GM19324 (cell line): ENCODE data around the gene MEFV.
"Not testable (repeated sequence)": the region's sequence is repeated elsewhere in the genome, so short reads cannot be mapped to it uniquely, and the experiment has no call there.

Source experiments
- ATAC-seq: cut with Tn5 transposase; IDR thresholded peaks from one replicate; pipeline ENCODE4 v1.9.1; 2021; ENCODE audit warnings: mild to moderate bottlenecking, moderate library complexity; ENCODE audit not compliant: unreplicated experiment, low FRiP score

Gene MEFV

GRCh38 chr16:3234543-3234856 lies 21.9 kb downstream of the MEFV start:
- ATAC-seq = no peak

GRCh38 chr16:3223913-3224515 lies 32.4 kb downstream of the MEFV start:
- no peak for ATAC-seq

DNA sequence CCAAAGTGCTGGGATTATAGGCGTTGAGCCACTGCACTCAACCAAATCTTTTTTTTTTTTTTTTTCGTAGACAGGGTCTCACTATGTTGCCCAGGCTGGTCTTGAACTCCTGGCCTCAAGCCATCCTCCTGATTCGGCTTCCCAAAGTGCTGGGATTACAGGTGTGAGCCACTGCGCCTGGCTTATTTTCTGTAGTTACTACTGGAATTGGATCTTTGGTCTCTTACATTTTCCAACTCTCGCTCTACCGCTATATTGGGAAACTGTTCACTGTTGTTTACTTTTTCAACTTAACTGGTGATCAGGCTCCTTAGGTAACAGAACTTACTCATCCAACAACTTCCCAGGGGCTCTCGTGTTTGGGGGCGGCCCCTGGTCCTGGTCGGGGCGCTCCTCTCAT lies 35.6 kb downstream of the MEFV start:
- ATAC-seq = no peak

DNA sequence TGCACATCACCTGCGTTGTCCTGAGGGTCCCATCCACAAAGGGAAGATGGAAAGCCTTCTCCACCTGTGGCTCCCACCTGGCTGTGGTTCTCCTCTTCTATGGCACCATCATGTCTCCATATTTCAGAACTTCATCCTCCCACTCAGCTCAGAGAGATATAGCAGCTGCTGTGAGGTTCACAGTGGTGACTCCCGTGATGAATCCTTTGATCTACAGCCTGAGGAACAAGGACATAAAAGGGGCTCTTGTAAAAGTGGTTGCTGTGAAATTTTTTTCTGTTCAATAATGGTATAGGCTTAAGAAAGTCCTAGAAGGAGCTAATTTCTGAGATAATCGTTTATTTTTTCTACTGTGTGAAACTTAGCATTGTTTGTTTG lies 40.2 kb downstream of the MEFV start:
- no peak for ATAC-seq

GRCh38 chr16:3215601-3216262 lies 40.7 kb downstream of the MEFV start:
- ATAC-seq = no peak

GRCh38 chr16:3214904-3215600 lies 41.4 kb downstream of the MEFV start:
- ATAC-seq = no peak

DNA sequence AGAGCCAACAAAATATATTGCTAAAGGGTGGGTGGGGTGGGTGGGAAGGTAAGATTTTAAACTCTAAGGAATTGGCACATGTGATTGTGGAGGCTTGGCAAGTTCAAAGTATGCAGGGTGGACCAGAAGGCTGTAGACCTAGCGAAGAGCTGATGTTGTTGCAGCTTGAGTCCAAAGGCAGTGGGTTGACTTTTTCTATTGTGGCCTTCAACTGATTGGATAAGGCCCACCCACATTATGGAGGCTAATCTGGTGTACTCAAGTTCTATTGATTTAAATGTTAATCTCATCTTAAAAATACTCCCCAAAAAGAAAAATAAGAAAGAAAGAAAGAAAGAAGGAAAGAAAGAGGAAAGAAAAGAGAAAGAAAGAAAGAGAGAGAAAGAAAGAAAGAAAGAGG lies 43.9 kb downstream of the MEFV start:
- no peak for ATAC-seq

DNA sequence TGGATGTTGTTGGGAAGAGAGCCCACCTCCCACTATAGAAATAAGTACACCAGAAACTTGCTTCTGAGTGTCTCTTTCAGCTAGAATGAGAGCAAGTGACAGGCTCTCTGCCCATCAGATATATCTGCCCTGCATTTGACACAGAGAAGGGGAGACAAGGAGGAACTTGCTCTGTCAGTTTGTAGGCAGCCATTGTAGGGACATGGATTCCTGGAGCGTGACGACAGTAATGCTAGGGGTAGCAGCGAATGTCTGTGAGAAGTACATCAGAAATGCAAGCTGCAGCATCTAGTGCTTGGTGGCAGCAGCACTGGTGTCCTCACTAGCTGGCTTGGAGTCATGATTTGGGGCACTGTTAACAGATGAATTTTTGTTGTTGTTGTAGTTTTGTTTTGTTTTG lies 44.4 kb downstream of the MEFV start:
- no peak for ATAC-seq

DNA sequence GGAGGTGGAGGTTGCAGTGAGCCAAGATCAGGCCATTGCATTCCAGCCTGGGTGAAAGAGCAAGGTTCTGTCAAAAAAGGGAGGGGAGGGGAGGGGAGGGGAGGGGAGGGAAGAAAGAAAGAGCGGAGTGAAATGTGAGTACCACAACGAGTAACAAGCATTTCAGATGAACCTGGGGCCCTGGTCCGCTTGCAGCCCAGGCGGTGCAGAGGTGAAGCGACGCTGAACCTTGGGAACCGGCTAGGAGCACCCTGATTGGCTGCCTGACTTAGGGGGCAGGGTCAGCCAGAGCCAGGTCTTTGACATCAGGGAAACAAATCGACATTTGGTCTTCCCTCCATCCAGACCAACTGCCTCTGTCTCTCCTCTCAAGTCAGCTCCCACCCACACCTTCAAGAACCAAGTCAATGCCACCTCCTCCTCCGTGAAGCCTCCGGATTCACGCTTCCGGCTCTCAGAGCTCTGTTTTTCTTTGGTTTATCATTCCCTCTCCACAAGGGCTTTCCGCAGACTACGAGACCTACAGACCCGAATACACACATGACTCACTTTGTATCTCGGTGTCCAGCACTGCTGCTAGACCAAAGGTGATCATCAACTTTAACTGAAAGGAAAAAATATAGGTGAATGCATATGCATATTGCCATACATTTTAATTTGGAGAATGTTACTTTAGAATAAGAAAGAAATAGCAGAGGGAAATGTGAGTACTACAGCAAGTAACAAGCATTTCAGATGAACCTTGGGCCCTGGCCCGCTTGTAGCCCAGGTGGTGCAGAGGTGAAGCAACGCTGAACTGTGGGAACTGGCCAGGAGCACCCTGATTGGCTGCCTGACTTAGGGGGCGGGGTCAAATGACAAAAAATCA lies 49.1 kb downstream of the MEFV start:
- no peak for ATAC-seq

GRCh38 chr16:3205939-3206338 lies 50.5 kb downstream of the MEFV start:
- ATAC-seq = not testable (repeated sequence)

GRCh38 chr16:3202903-3203539 lies 53.4 kb downstream of the MEFV start:
- ATAC-seq = no peak

- no peak for ATAC-seq
Measured at GRCh38 chr16:3198334-3199072, 57.9 kb downstream of the MEFV start.

DNA sequence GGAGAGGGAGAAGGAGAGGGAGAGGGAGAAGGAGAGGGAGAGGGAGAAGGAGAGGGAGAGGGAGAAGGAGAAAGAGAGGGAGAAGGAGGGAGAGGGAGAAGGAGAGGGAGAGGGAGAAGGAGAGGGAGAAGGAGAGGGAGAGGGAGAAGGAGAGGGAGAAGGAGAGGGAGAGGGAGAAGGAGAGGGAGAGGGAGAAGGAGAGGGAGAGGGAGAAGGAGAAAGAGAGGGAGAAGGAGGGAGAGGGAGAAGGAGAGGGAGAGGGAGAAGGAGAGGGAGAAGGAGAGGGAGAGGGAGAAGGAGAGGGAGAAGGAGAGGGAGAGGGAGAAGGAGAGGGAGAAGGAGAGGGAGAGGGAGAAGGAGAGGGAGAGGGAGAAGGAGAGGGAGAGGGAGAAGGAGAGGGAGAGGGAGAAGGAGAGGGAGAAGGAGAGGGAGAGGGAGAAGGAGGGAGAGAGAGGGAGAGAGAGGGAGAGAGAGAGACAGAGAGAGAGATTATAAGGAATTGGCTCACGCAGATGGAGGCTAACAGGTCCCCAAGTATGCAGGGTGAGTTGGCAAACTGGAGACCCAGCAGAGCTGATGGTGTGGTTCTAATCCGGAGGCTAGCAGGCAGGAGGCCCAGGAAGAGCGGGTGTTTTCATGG lies 58.6 kb downstream of the MEFV start:
- ATAC-seq = not testable (repeated sequence)

DNA sequence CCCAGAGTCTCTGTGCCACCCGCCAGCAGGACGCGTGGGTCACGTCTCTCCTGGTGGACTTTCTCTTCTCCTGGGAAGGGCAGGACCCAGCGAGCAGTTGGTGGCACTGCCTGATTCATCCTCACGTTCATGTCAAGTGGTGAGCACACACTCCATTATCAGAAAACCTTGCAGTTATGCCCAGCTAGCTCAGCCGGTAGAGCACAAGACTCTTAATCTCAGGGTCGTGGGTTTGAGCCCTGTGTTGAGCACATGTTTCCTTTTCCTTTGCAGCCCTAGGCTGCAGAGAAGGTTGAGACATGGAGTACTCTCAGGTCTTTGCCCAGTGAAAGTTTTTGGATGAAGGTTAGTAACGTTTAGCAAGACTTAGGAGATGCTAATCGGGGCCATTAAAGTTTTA lies 60.5 kb downstream of the MEFV start:
- ATAC-seq = no peak

DNA sequence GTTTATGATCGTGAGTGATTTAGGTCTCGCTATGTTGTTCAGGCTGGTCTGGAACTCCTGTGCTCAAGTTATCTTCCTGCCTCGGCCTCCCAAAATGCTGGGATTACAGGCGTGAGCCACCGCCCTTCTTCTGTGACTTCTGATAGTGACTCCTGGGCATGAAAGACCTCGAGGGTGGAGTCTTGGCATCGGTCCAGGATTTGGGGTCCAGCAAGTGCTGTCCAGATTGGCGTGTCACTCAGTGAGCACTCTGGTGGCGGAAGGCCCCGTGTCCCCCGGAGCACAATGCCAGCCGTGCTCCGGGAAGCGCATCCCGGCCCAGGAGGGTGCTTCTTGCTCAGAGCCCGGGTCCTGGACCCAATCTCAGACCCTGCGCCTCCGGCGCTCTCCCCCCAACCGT lies 61.6 kb downstream of the MEFV start:
- no peak for ATAC-seq

DNA sequence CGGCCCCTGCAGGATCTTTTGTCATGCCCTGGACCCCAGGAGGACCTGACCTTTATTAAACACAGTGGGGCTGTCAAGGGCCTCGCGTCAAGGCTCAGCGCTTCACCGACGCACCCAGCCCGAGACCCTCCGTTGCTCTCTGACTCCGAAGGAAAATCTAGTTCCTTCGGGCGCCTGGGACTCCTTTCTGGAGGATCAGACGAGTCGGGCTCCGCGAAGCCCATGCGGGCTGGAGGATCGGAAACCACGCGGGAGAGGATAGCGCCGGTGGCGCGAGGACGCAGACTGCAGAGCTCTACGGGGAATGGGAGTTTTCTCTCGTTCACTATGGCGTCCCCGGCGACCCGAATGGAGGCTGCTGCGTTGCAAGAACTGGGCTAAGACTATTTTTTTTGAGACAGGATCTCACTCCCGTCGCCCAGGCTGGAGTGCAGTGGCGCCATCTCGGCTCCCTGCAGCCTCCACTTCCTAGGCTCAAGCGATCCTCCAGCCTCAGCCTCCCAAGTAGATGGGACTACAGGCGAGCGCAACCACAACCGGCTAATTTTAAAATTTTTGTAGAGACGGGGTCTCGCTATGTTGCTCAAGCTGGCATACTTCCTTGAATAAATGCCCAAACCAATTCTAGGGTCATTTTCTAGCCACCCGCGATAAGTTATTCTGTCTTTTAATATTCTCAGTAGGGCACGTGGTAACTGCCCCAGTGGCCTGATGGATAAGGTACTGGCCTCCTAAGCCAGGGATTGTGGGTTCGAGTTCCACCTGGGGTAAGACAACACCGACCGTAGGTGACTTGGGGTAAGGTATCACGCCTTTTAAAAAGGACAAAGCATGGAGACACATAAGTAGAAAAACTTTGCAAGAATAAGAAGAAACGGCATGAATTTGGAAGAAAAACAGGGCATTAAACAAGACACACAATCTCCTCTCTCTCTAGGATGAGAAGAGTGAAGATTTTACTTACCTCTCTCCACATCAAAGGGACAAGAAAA lies 62.9 kb downstream of the MEFV start:
- no peak for ATAC-seq

GRCh38 chr16:3192476-3193019 lies 63.9 kb downstream of the MEFV start:
- ATAC-seq = no peak
